Ascending aorta (tissue), 2 donors: ENCODE results near the gene MYD88. TPM values are rescaled to one million over a fixed set of nuclear protein-coding genes. Genes with fewer than 3 reads are reported as not detected.

Experiments
- DNase-seq, 2 donors: peaks; one replicate each; pipeline ENCODE4 v3.0.0-alpha.2; 2019; ENCODE audit warnings: low spot score in 2 of 2
- H3K27ac ChIP-seq, 2 donors: fragments of 200-600 bp; sonication (generic); one replicate each; pipeline ENCODE4 v1.5.1; 2016 to 2017; ENCODE audit warnings: mild to moderate bottlenecking in 1 of 2
- H3K27me3 ChIP-seq: fragments of 200-600 bp; sonication (generic); one replicate; pipeline ENCODE4 v1.5.1; 2017
- H3K36me3 ChIP-seq, 2 donors: fragments of 200-600 bp; sonication (generic); one replicate each; pipeline ENCODE4 v1.5.1; 2016
- H3K4me1 ChIP-seq, 2 donors: fragments of 200-600 bp; sonication (generic); one replicate each; pipeline ENCODE4 v1.5.1; 2016 to 2017; ENCODE audit warnings: mild to moderate bottlenecking in 1 of 2
- H3K4me3 ChIP-seq, 2 donors: fragments of 200-600 bp; sonication (generic); one replicate each; pipeline ENCODE4 v1.5.1; 2016 to 2017; ENCODE audit warnings: mild to moderate bottlenecking in 1 of 2
- H3K9me3 ChIP-seq, 2 donors: fragments of 200-600 bp; sonication (generic); one replicate each; pipeline ENCODE4 v1.5.1; 2016
- intact Hi-C: fragments of 100-400 bp; cut with DNase I; formaldehyde crosslinking; loops from one replicate; pipeline ENCODE4 v1.15.1; 2023
- total RNA-seq: library from RNA; depleted of rRNA; stranded (reverse); fragments of >200 nt; gene quantifications from one replicate; pipeline ENCODE4 v1.1.0, GENCODE V29; 2016
- TF ChIP-seq, protein P1 (sequence below), 3 experiments: fragments of 200-600 bp in 2 of 3; fragments of 450-650 bp in 1 of 3; sonication (generic) in 2 of 3; IDR thresholded peaks; one replicate each; pipeline ENCODE4 v1.5.1; 2016 to 2019; ENCODE audit warnings: antibody characterized with exemption in 3 of 3, mild to moderate bottlenecking in 1 of 3, moderate library complexity in 1 of 3

The MYD88 gene
- total RNA-seq, 1 donor from 2014 or later, result 38.8 TPM

DNA sequence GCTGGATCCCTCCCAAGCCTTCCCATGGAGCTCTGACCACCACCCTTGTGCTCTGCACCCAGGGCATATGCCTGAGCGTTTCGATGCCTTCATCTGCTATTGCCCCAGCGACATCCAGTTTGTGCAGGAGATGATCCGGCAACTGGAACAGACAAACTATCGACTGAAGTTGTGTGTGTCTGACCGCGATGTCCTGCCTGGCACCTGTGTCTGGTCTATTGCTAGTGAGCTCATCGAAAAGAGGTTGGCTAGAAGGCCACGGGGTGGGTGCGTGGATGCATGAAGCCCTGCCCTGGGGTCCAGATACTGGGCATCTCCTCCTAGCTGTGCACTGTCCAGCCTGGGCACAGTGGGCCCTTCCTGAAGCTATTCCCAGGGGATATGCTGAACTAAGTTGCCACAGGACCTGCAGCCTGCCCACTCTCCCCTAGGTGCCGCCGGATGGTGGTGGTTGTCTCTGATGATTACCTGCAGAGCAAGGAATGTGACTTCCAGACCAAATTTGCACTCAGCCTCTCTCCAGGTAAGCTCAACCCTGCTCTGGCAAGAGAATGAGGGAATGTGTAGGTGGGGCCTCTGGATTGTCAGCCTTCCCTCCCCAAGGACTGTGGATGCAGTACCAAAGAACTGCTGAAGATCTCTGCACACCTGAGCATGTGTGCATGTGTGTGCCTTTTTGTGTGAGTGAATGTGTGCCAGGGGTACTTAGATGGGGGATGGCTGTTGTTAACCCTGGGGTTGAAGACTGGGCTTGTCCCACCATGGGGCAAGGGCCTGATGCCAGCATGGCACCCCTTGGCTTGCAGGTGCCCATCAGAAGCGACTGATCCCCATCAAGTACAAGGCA is 2.1 kb downstream of the MYD88 start:
- TF ChIP-seq, protein P1, sequence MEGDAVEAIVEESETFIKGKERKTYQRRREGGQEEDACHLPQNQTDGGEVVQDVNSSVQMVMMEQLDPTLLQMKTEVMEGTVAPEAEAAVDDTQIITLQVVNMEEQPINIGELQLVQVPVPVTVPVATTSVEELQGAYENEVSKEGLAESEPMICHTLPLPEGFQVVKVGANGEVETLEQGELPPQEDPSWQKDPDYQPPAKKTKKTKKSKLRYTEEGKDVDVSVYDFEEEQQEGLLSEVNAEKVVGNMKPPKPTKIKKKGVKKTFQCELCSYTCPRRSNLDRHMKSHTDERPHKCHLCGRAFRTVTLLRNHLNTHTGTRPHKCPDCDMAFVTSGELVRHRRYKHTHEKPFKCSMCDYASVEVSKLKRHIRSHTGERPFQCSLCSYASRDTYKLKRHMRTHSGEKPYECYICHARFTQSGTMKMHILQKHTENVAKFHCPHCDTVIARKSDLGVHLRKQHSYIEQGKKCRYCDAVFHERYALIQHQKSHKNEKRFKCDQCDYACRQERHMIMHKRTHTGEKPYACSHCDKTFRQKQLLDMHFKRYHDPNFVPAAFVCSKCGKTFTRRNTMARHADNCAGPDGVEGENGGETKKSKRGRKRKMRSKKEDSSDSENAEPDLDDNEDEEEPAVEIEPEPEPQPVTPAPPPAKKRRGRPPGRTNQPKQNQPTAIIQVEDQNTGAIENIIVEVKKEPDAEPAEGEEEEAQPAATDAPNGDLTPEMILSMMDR (IDR thresholded peaks at IDR 0.05), result no peak
- H3K27me3 ChIP-seq, result no peaks in the 10 kb centered on the region
- intact Hi-C loops, result no loop called here
- DNase-seq, result peak in 1 of 2 donors; percentile 59
- H3K9me3 ChIP-seq, result no peaks in the 10 kb centered on the region
- no peak overlapping the region for H3K4me3 ChIP-seq
- peaks cover 0 to 18% of the 10 kb centered on the region in 2 donors for H3K4me1 ChIP-seq
- peaks cover 5 to 16% of the 10 kb centered on the region in 2 donors for H3K36me3 ChIP-seq
- no peak overlapping the region for H3K27ac ChIP-seq

DNA sequence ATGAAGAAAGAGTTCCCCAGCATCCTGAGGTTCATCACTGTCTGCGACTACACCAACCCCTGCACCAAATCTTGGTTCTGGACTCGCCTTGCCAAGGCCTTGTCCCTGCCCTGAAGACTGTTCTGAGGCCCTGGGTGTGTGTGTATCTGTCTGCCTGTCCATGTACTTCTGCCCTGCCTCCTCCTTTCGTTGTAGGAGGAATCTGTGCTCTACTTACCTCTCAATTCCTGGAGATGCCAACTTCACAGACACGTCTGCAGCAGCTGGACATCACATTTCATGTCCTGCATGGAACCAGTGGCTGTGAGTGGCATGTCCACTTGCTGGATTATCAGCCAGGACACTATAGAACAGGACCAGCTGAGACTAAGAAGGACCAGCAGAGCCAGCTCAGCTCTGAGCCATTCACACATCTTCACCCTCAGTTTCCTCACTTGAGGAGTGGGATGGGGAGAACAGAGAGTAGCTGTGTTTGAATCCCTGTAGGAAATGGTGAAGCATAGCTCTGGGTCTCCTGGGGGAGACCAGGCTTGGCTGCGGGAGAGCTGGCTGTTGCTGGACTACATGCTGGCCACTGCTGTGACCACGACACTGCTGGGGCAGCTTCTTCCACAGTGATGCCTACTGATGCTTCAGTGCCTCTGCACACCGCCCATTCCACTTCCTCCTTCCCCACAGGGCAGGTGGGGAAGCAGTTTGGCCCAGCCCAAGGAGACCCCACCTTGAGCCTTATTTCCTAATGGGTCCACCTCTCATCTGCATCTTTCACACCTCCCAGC is 2.9 kb downstream of the MYD88 start:
- Histone ChIP-seq H3K36me3 (peaks cover 5 to 16% of the 10 kb centered on the region in 2 donors), H3K4me3 (no peak overlapping the region), H3K27ac (no peak overlapping the region), H3K9me3 (no peaks in the 10 kb centered on the region), H3K4me1 (peaks cover 0 to 12% of the 10 kb centered on the region in 2 donors), H3K27me3 (no peaks in the 10 kb centered on the region)
- TF ChIP-seq, protein P1 (IDR thresholded peaks at IDR 0.05), result no peak
- intact Hi-C loops, result no loop called here
- peak in 1 of 2 donors; percentile 37 for DNase-seq

DNA sequence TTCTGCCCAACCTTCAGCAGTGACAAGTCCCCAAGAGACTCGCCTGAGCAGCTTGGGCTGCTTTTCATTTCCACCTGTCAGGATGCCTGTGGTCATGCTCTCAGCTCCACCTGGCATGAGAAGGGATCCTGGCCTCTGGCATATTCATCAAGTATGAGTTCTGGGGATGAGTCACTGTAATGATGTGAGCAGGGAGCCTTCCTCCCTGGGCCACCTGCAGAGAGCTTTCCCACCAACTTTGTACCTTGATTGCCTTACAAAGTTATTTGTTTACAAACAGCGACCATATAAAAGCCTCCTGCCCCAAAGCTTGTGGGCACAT is 3.5 kb downstream of the MYD88 start:
- Histone ChIP-seq H3K4me3 (no peak overlapping the region), H3K9me3 (no peaks in the 10 kb centered on the region), H3K27ac (no peak overlapping the region), H3K27me3 (no peaks in the 10 kb centered on the region), H3K4me1 (peaks cover 0 to 12% of the 10 kb centered on the region in 2 donors), H3K36me3 (peaks cover 5 to 16% of the 10 kb centered on the region in 2 donors)
- DNase-seq, result peak in 1 of 2 donors; percentile 22
- TF ChIP-seq, protein P1 (IDR thresholded peaks at IDR 0.05), result no peak
- intact Hi-C loops, result no loop called here

DNA sequence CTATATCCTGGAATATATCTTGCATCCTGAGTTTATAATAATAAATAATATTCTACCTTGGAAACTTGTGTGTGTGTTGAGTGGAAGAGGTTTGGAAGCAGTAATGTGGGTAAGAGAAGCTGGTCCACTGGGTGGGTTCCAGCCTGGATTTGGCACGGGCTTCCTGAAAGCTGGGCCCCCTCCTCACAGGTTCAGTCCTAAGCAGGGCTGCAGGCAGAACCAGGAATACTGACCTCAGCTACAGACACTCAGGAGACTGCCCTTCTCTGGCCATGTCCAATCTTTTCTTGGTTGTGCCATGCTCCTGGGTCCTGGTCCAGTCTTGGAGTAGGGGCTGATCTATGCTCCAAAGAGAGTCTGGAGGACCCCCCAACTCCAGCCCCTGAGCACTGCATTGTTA is 4.5 kb downstream of the MYD88 start:
- peak in 1 of 2 donors; percentile 9 for DNase-seq

DNA sequence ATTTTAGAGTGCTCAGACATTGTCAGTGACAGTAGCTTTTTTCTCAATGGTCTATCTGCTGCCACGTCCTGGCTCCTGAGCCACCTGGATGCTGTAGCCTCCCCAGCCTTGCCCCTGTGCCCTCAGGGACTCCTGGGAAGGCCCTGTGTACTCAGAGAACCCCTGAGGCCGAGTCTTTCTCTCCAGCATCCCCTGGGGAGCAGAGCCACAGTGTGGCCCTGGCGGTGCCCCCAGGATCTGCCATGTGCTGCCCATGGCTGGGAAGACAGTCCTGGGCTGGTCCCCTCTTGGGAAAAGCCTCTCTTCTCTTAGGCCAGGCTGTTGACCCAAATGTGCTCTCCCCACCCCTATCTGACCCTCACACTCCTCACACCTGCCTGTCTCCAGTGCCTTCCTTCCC is 5.0 kb downstream of the MYD88 start:
- Histone ChIP-seq H3K9me3 (no peaks in the 10 kb centered on the region), H3K27ac (no peak overlapping the region), H3K27me3 (no peaks in the 10 kb centered on the region), H3K4me1 (peaks cover 0 to 8% of the 10 kb centered on the region in 2 donors), H3K4me3 (no peak overlapping the region), H3K36me3 (peaks cover 5 to 16% of the 10 kb centered on the region in 2 donors)
- TF ChIP-seq, protein P1 (IDR thresholded peaks at IDR 0.05), result no peak
- intact Hi-C loops, result no loop called here
- DNase-seq, result no peak

More for the DNA sequence above, 4.5 kb downstream of the MYD88 start:
- peaks cover 0 to 10% of the 10 kb centered on the region in 2 donors for H3K4me1 ChIP-seq
- peaks cover 5 to 16% of the 10 kb centered on the region in 2 donors for H3K36me3 ChIP-seq
- no peaks in the 10 kb centered on the region for H3K9me3 ChIP-seq
- intact Hi-C loops, result no loop called here
- H3K27me3 ChIP-seq, result no peaks in the 10 kb centered on the region
- TF ChIP-seq, protein P1 (IDR thresholded peaks at IDR 0.05), result no peak
- no peak overlapping the region for H3K27ac ChIP-seq
- no peak overlapping the region for H3K4me3 ChIP-seq
